Measurements from ENCODE around the gene TIFAB.

The TIFAB gene

GRCh38 chr5:135436951-135437418, 15.2 kb downstream of the TIFAB start:
- TF ChIP-seq ZFX (IDR thresholded peaks at IDR 0.05; ENCODE audit: borderline replicate concordance) (no peak), CTCF (IDR thresholded peaks at IDR 0.05) (no peak)
- H3K27ac ChIP-seq: no peak overlapping the region

GRCh38 chr5:135435467-135436330, 16.5 kb downstream of the TIFAB start:
- TF ChIP-seq ZFX (IDR thresholded peaks at IDR 0.05; ENCODE audit: borderline replicate concordance): no peak
- no peak for TF ChIP-seq CTCF (IDR thresholded peaks at IDR 0.05)
- no peak overlapping the region for H3K27ac ChIP-seq

- H3K27ac ChIP-seq: no peak overlapping the region
- TF ChIP-seq CTCF (IDR thresholded peaks at IDR 0.05): no peak
- TF ChIP-seq ZFX (IDR thresholded peaks at IDR 0.05; ENCODE audit: borderline replicate concordance): no peak
Measured at GRCh38 chr5:135434591-135435466, 17.3 kb downstream of the TIFAB start.

GRCh38 chr5:135433681-135434426, 18.3 kb downstream of the TIFAB start:
- no peak overlapping the region for H3K27ac ChIP-seq
- TF ChIP-seq ZFX (IDR thresholded peaks at IDR 0.05; ENCODE audit: borderline replicate concordance): no peak
- no peak for TF ChIP-seq CTCF (IDR thresholded peaks at IDR 0.05)

- no peak overlapping the region for H3K27ac ChIP-seq
- TF ChIP-seq ZFX (IDR thresholded peaks at IDR 0.05; ENCODE audit: borderline replicate concordance) (no peak), CTCF (IDR thresholded peaks at IDR 0.05) (no peak)
Measured at GRCh38 chr5:135432113-135432512, 20.0 kb downstream of the TIFAB start.

GRCh38 chr5:135430135-135430437, 22.1 kb downstream of the TIFAB start:
- no peak overlapping the region for H3K27ac ChIP-seq
- TF ChIP-seq CTCF (IDR thresholded peaks at IDR 0.05) (no peak), ZFX (IDR thresholded peaks at IDR 0.05; ENCODE audit: borderline replicate concordance) (no peak)

Measured in 22Rv1 (cell line).